ENCODE data around the gene GPR27. TPM values are rescaled to one million over a fixed set of nuclear protein-coding genes. Genes with fewer than 3 reads are reported as not detected.

The GPR27 gene
- total RNA-seq, 3 donors from 2014 or later (not counting 1 experiment from before 2014, with no cell fraction given), result 0.14 to 2.8 TPM; not detected in 1

GRCh38 chr3:71725271-71725991, 28.2 kb upstream of the GPR27 start, which contains the start of gene EIF4E3:
Gene EIF4E3 (minus strand): TSS chr3:71725402. CDS start chr3:71725367, 35 bp downstream.
- peaks cover 50% of the 10 kb centered on the region for H3K4me1 ChIP-seq (ENCODE audit: control insufficient read depth, insufficient read depth, low read length)
- WGBS (ENCODE audit: insufficient coverage), result 2% methylated on average over 80 of the region's 80 CpGs
- Mint-ChIP-seq H3K27ac (peak within 1 kb of the TSS; percentile 95 to 97), H3K4me3 (peak within 1 kb of the TSS; percentile 100), H3K36me3 (peaks cover 8% of the 10 kb centered on the region), H3K27me3 (ENCODE audit: low read depth in 2 of 2) (no peaks in the 10 kb centered on the region), H3K4me1 (peaks cover 60 to 67% of the 10 kb centered on the region in 2 donors), H3K9me3 (no peaks in the 10 kb centered on the region)
- H3K36me3 ChIP-seq (ENCODE audit: control insufficient read depth, insufficient read depth, low read length), result no peaks in the 10 kb centered on the region
- TF ChIP-seq, protein P1, sequence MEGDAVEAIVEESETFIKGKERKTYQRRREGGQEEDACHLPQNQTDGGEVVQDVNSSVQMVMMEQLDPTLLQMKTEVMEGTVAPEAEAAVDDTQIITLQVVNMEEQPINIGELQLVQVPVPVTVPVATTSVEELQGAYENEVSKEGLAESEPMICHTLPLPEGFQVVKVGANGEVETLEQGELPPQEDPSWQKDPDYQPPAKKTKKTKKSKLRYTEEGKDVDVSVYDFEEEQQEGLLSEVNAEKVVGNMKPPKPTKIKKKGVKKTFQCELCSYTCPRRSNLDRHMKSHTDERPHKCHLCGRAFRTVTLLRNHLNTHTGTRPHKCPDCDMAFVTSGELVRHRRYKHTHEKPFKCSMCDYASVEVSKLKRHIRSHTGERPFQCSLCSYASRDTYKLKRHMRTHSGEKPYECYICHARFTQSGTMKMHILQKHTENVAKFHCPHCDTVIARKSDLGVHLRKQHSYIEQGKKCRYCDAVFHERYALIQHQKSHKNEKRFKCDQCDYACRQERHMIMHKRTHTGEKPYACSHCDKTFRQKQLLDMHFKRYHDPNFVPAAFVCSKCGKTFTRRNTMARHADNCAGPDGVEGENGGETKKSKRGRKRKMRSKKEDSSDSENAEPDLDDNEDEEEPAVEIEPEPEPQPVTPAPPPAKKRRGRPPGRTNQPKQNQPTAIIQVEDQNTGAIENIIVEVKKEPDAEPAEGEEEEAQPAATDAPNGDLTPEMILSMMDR (IDR thresholded peaks at IDR 0.05), result no peak
- peak within 1 kb of the TSS; percentile 72 for H3K27ac ChIP-seq (ENCODE audit: low read length)
- peak; percentile 57 to 75 (median 74) for ATAC-seq
- DNase-seq, result peak; percentile 51 to 76
- H3K27me3 ChIP-seq (ENCODE audit: control insufficient read depth, insufficient read depth, low read length), result no peaks in the 10 kb centered on the region
- H3K9me3 ChIP-seq (ENCODE audit: control insufficient read depth, insufficient read depth, low read length), result no peaks in the 10 kb centered on the region
- peak within 1 kb of the TSS; percentile 78 for H3K4me3 ChIP-seq (ENCODE audit: low read length)
- intact Hi-C loops (cut with micrococcal nuclease), result loop anchor here (10.0 kb wide), 2 partner anchors 379 to 719 kb away; partner anchors contain the start of gene RYBP

DNA sequence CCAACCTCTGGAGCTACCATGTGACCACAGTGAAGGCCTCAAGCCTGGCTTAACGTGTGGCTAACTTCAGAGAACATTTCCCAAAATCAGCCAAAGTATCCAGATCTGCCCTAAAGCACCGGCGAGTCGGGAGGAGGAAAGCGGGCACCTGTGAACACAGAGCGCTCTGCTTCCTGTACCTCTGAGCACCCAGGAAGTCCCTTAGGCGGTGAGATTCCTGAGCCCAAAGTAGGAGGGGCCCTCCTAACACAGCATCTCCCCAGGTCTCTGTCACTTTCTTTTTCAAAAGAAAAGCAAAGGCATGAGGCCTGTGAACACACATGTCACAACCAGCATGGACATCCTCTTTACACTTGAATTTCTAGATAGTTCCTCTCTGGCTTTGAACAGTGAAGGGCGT, 27.5 kb upstream of the GPR27 start:
- H3K36me3 Mint-ChIP-seq, result peaks cover 8% of the 10 kb centered on the region
- 38% methylated on average over 8 of the region's 8 CpGs for WGBS (ENCODE audit: insufficient coverage)
- Histone ChIP-seq H3K4me3 (ENCODE audit: low read length) (peak overlapping the region; percentile 49), H3K9me3 (ENCODE audit: control insufficient read depth, insufficient read depth, low read length) (no peaks in the 10 kb centered on the region), H3K36me3 (ENCODE audit: control insufficient read depth, insufficient read depth, low read length) (no peaks in the 10 kb centered on the region), H3K27ac (ENCODE audit: low read length) (peak overlapping the region; percentile 72), H3K4me1 (ENCODE audit: control insufficient read depth, insufficient read depth, low read length) (peaks cover 47% of the 10 kb centered on the region), H3K27me3 (ENCODE audit: control insufficient read depth, insufficient read depth, low read length) (no peaks in the 10 kb centered on the region)
- peak overlapping the region; percentile 74 to 95 for H3K27ac Mint-ChIP-seq
- no peaks in the 10 kb centered on the region for H3K9me3 Mint-ChIP-seq
- H3K4me1 Mint-ChIP-seq, result peaks cover 53 to 60% of the 10 kb centered on the region in 2 donors
- DNase-seq (peak in 1 of 2 donors; percentile 82), ATAC-seq (peak in 1 of 3 donors; percentile 18)
- TF ChIP-seq, protein P1 (IDR thresholded peaks at IDR 0.05), result no peak
- intact Hi-C loops (cut with micrococcal nuclease), result loop anchor here (10.0 kb wide), 2 partner anchors 379 to 719 kb away; partner anchors contain the start of gene RYBP
- H3K4me3 Mint-ChIP-seq, result peak overlapping the region; percentile 89
- no peaks in the 10 kb centered on the region for H3K27me3 Mint-ChIP-seq (ENCODE audit: low read depth in 2 of 2)

GRCh38 chr3:71728632-71729342, 24.9 kb upstream of the GPR27 start:
- H3K4me1 ChIP-seq (ENCODE audit: control insufficient read depth, insufficient read depth, low read length), result peaks cover 27% of the 10 kb centered on the region
- Mint-ChIP-seq H3K27ac (no peak overlapping the region), H3K4me1 (peaks cover 26 to 34% of the 10 kb centered on the region in 2 donors), H3K36me3 (peaks cover 6% of the 10 kb centered on the region), H3K27me3 (ENCODE audit: low read depth in 2 of 2) (no peaks in the 10 kb centered on the region), H3K9me3 (no peaks in the 10 kb centered on the region), H3K4me3 (no peak overlapping the region)
- H3K9me3 ChIP-seq (ENCODE audit: control insufficient read depth, insufficient read depth, low read length), result no peaks in the 10 kb centered on the region
- H3K36me3 ChIP-seq (ENCODE audit: control insufficient read depth, insufficient read depth, low read length), result no peaks in the 10 kb centered on the region
- DNase-seq, result peak in 1 of 2 donors; percentile 61
- TF ChIP-seq, protein P1 (IDR thresholded peaks at IDR 0.05), result no peak
- 89% methylated on average over 3 of the region's 4 CpGs for WGBS (ENCODE audit: insufficient coverage)
- no peak for ATAC-seq
- no peak overlapping the region for H3K4me3 ChIP-seq (ENCODE audit: low read length)
- H3K27me3 ChIP-seq (ENCODE audit: control insufficient read depth, insufficient read depth, low read length), result no peaks in the 10 kb centered on the region
- intact Hi-C loops (cut with micrococcal nuclease), result loop anchor here (10.0 kb wide), 2 partner anchors 376 to 716 kb away; partner anchors contain the start of gene RYBP
- no peak overlapping the region for H3K27ac ChIP-seq (ENCODE audit: low read length)

All from natural killer cell (primary cell).